Measurements from ENCODE around the gene SDK1.

SDK1 gene

GRCh38 chr7:4124556-4125477, 823.8 kb downstream of the SDK1 start:
- DNase-seq: no peak

DNA sequence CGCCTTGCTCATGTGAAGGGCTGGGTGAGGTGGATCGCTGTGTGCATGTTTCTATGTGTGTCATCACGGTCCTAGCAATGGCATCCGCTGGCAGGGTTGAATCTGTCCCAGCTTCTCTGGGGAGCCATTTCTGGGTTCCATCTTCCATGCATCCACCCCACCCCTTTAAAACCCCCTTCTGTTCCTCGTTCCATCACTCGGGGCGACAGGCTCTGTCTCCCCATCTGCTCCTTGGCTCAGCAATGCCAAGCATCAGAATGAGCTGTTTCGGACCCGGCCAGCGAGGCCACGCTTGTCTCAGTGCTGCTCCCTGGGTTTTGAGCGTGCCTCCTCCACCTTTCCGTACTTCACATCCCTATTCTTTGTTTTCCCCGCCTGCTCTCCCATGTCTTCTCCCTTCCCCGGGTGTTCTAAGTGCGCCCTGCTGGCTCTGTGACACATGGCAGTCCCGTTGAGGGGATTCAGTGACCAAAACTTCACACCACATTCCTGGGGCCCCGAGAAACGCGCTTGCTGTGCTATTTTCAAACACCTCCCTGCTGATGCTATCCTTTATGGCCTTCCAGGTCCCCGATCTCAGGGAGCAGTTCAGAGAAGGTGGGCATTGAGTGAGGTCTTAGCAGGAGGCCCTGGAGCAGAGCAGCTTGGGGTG, 827.0 kb downstream of the SDK1 start:
- no peak for DNase-seq

GRCh38 chr7:4129481-4130122, 828.5 kb downstream of the SDK1 start:
- DNase-seq: no peak

- no peak for DNase-seq
These were observed 830.0 kb downstream of the SDK1 start for GRCh38 chr7:4131063-4131462.

DNA sequence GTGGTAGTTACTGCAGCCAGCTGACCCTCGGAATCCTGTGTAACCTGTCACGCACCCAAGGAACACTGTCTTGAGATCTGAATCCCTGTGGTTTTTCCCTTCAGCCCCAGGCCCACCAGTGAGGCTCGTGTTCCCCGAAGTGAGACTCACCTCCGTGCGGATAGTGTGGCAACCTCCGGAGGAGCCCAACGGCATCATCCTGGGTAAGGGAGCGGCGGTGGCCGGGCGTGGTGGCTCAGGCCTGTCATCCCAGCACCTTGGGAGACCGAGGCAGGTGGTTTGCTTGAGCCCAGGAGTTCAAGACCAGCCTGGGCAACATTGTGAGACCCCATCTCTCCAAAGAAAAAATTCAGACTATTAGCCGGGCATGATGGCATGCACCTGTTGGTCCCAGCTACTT, 831.2 kb downstream of the SDK1 start:
- no peak for DNase-seq

GRCh38 chr7:4133491-4134044, 832.5 kb downstream of the SDK1 start:
- DNase-seq: no peak

DNA sequence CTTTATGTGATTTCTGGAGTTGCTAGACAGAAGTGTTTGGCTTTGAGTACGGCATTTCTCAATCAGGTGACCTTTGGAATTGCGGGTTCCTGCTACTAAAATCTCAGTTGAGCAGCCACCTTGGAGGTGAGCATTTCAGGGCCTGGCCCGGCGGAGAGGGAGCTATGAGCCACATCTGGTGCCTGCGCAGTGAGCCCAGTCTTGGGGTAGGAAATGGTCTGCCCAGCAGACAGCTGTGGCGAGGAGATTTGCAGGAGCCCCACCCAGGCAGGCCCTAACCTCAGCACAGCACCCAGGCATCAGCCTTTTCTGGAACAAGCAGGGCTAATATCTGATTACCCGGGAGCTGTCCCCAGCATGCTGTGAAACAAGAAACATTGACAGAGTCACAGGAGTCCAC, 833.2 kb downstream of the SDK1 start:
- DNase-seq: no peak

DNA sequence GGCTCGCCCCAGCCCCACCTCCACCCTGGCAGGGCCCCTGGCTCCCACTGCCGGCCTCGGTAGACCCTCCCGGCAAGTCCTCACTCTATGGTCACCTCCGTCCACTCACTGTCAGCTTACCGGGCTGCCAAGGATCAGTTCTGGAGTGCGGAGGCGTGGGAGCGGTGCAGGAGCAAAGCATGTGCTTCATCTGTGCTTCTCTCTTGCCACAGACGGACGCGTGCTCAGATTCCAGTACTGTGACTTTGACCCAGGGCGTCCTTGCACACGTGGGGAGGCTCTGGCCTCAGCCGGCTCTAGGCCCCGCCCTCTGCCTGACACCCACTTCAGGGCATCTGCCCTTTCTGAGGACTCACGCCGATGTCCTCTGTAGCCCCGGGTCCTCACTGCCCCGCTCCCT, 833.6 kb downstream of the SDK1 start:
- DNase-seq: no peak

GRCh38 chr7:4135301-4135700, 834.2 kb downstream of the SDK1 start:
- DNase-seq: no peak

DNA sequence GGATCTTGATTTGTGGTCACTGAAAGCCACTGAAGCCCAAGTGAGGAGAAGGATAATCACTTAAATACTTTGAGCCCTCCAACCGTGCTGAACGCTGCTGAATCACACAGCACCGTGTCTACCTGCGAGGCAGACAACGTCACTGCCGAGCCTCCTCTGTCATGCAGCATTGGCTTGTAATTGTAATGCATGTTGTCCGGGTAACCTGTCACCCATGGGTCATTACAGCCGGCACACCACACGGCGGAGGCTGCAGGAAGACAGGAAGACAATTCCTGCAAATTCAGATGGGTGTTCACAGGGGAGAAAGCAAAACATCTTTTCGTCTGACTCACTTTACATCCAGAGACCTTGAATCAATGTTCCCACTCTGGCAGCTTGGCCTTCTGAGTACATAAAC, 835.0 kb downstream of the SDK1 start:
- DNase-seq: no peak

DNA sequence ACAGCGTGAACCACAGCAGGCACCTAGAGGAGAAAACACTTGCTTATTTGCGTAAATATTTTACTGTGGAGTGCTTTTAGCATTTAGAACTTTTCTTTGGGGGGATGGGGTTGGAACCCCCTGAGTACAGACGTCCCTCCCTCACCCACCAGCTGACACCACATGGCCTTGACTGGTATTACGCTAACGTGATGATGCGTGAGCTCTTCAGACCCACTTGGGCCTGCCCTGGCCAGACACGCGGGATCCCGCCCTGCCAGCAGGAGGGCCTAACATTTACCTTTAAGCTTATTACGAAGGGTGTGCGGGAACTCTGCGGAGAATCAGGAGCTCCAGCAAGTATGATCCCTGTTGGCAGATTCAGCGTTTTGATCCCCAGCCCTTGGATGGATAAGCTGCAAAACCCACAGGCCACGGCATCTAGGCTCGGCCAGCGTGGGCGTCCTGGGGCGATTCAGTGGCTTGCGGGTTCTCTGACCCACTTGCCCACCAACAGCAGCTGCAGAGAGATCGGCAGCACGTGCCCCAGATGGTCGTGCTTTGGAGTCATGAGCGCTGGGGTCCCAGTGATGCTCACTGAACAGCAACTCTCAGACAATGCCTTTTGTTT, 835.6 kb downstream of the SDK1 start:
- no peak for DNase-seq

GRCh38 chr7:4137552-4137951, 836.5 kb downstream of the SDK1 start:
- no peak for DNase-seq

- no peak for DNase-seq
These were observed 837.8 kb downstream of the SDK1 start for GRCh38 chr7:4138866-4139265.

DNA sequence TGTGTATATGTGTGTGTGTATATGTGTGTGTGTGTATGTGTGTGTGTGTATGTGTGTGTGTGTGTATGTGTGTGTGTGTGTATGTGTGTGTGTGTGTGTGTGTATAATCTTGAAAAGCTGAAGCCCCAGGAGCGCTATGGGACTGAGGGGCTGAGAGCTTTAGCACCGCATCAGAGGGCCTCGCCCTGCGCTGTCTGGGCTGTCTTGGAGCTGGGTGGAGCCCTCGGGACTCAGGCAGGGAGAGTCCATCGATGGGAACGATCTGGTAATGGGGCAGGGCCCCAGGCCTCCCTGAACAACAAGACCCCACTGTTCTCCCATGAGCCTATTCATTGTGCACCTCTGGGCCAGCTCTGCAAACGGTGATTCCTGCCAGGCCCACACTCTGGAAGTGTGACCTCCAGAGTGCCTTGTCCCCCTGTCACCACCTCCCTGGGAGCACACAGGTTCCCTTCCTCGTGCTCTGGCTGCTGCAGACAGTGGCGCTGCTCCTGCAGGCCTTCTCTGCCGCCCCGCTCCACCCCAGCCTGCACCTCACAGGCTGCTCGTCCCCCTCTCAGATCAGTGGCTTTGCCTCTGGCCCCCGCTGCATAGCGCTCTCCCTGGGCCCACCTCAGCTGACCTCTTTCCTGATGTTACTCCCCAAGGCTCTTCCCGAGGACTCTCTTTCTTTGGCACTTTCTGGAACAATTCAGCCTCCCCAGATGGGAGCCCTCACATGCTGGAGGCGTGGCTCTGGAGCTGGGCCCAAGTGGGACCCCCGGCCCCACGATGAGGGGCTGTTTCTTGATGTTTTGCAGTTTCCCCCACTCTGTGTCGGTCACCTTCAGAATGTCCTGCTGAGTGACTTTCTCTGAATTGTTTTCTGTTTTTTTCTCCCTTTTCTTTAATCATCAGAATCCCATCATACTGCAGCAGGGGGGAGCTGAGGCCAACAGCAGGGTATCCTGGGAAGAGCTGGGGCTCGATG, 838.9 kb downstream of the SDK1 start:
- no peak for DNase-seq

- no peak for DNase-seq
These were observed 839.9 kb downstream of the SDK1 start for GRCh38 chr7:4140933-4141332.

- DNase-seq: no peak
These were observed 842.0 kb downstream of the SDK1 start for GRCh38 chr7:4143006-4143405.

DNA sequence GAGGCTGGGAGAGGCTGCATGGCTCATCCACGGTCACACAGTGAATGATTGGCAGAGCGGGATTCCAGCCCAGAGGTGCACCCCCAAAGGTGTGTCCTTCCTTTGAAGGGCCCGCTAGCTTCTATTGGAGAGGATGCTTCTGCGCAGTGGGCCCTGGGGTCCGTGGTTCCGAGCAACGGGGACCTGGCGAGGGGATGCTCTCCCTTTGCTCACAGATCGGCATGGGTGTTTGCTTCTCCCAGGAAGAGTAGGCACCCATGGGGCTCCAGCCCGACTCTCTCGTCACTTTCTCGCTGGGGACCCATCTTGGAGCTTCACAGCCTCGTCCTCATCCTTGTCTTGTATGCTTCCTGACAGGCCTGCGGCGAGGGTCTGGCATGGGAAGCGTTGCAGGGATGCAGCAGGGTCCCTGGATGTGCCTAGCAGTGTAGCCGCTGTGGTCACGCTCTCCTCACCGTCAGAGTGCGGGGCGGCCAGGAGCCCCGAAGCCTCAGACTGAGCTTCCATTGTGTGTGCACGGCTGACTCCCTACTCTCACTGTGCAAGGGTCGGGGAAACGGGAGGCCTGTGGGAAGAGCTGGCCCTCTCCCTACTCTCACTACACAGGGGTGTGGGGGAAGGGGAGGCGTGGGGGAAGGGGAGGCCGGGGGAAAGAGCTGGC, 842.6 kb downstream of the SDK1 start:
- DNase-seq: no peak

- no peak for DNase-seq
These were observed 843.2 kb downstream of the SDK1 start for GRCh38 chr7:4144172-4144701.

- no peak for DNase-seq
These were observed 843.9 kb downstream of the SDK1 start for GRCh38 chr7:4144811-4145510.

GRCh38 chr7:4145576-4145975, 844.5 kb downstream of the SDK1 start:
- DNase-seq: no peak

All from activated CD4-positive, alpha-beta T cell treated with anti-CD3 and anti-CD28 coated beads, Interleukin-2, amount 50 U/mL, for 1 hour (primary cell).